SK-N-SH (cell line): ENCODE results near the gene RNU7-1. TPM values are rescaled to one million over a fixed set of nuclear protein-coding genes. Genes with fewer than 3 reads are reported as not detected.
A peak's percentile ranks its signal among the peaks of the same experiment; 100 is the strongest.

Experiments
- CTCF ChIA-PET: fragments of 300-600, 350-600 bp; formaldehyde crosslinking; extraction: SDS; loops from one replicate; lab custom pipeline; 2021; lab: Yijun Ruan, JAX
- POLR2A ChIA-PET: fragments of 350-600 bp; sonication (Branson Sonifier 250); formaldehyde crosslinking; extraction: SDS; loops from one replicate; lab custom pipeline; 2020; ENCODE audit warnings: antibody characterized with exemption, inconsistent platforms; lab: Yijun Ruan, JAX
- DNase-seq: peaks from one replicate; pipeline ENCODE4 v3.0.0; 2012
- H2AFZ ChIP-seq: fragments of 200-600 bp; sonication (generic); 2 replicates; pipeline ENCODE4 v1.8.1; 2016; ENCODE audit warnings: antibody characterized with exemption, mild to moderate bottlenecking, low read depth
- H3F3A ChIP-seq: fragments of 200-600 bp; sonication (generic); replicated peaks from 2 replicates; pipeline ENCODE3; 2016; ENCODE audit warnings: antibody characterized with exemption, mild to moderate bottlenecking; ENCODE audit not compliant: insufficient read depth
- H3K27ac ChIP-seq, 2 experiments: fragments of 200-500 bp in 1 of 2; fragments of 200-600 bp in 1 of 2; sonication (Bioruptor generic) in 1 of 2; sonication (generic), shearing (Covaris generic) in 1 of 2; 2 replicates each; pipeline versions ENCODE4 v1.5.1 to v1.6.1; 2014 to 2016; ENCODE audit warnings: low read depth in 2 of 2, inconsistent platforms in 1 of 2, low read length in 1 of 2, mild to moderate bottlenecking in 1 of 2, mixed read lengths in 1 of 2
- H3K27me3 ChIP-seq: fragments of 200-600 bp; sonication (generic), shearing (Covaris generic); 2 replicates; pipeline ENCODE4 v1.6.1; 2016; ENCODE audit warnings: mixed run types; ENCODE audit not compliant: insufficient read depth
- H3K36me3 ChIP-seq, 2 experiments: fragments of 200-500 bp in 1 of 2; fragments of 200-600 bp in 1 of 2; sonication (Bioruptor generic) in 1 of 2; sonication (generic) in 1 of 2; replicated peaks in 1 of 2; 2 replicates each; pipeline versions ENCODE3 to v1.5.1; 2014 to 2016; ENCODE audit warnings: low read length in 1 of 2, mild to moderate bottlenecking in 1 of 2; ENCODE audit not compliant: insufficient read depth in 2 of 2, control insufficient read depth in 1 of 2
- H3K4me1 ChIP-seq, 2 experiments: fragments of 200-500 bp in 1 of 2; fragments of 200-600 bp in 1 of 2; sonication (Bioruptor generic) in 1 of 2; sonication (generic), shearing (Covaris generic) in 1 of 2; 2 replicates each; pipeline versions ENCODE4 v1.5.1 to v1.6.1; 2014 to 2016; ENCODE audit warnings: low read depth in 1 of 2, low read length in 1 of 2, mixed run types in 1 of 2; ENCODE audit not compliant: insufficient read depth in 2 of 2, control insufficient read depth in 1 of 2
- H3K4me2 ChIP-seq: fragments of 200-600 bp; sonication (generic), shearing (Covaris generic); 2 replicates; pipeline ENCODE4 v1.6.1; 2017; ENCODE audit warnings: mixed run types
- H3K4me3 ChIP-seq, 2 experiments: fragments of 200-500 bp in 1 of 2; fragments of 200-600 bp in 1 of 2; sonication (Bioruptor generic) in 1 of 2; sonication (generic), shearing (Covaris generic) in 1 of 2; 2 replicates each; pipeline versions ENCODE4 v1.5.1 to v1.8.1; 2014 to 2016; ENCODE audit warnings: low read depth in 2 of 2, inconsistent platforms in 1 of 2, low read length in 1 of 2, mild to moderate bottlenecking in 1 of 2, mixed read lengths in 1 of 2, moderate library complexity in 1 of 2
- H3K79me2 ChIP-seq: fragments of 200-600 bp; sonication (generic); 2 replicates; pipeline ENCODE4 v1.8.1; 2017; ENCODE audit warnings: mild to moderate bottlenecking; ENCODE audit not compliant: insufficient read depth
- H3K9ac ChIP-seq: fragments of 200-600 bp; sonication (generic); 2 replicates; pipeline ENCODE4 v1.6.1; 2017; ENCODE audit warnings: mixed run types
- H3K9me2 ChIP-seq: fragments of 200-600 bp; sonication (generic); 2 replicates; pipeline ENCODE4 v1.6.1; 2017; ENCODE audit warnings: mixed run types
- H3K9me3 ChIP-seq: fragments of 200-600 bp; sonication (generic); 2 replicates; pipeline ENCODE4 v1.6.1; 2017; ENCODE audit warnings: mixed run types, mild to moderate bottlenecking, moderate library complexity
- H4K20me1 ChIP-seq: fragments of 200-600 bp; sonication (generic); 2 replicates; pipeline ENCODE4 v1.6.1; 2017; ENCODE audit warnings: mild to moderate bottlenecking, mixed run types; ENCODE audit not compliant: insufficient read depth
- CHD2 ChIP-seq: fragments of 150-350 bp; IDR thresholded peaks from 2 replicates; pipeline ENCODE4 v1.6.1; 2018; ENCODE audit warnings: low read length; ENCODE audit not compliant: partially characterized antibody
- EP300 ChIP-seq, 2 experiments: IDR thresholded peaks; 2 replicates each; pipeline versions ENCODE4 v1.4.0 to v1.6.1; 2012; ENCODE audit warnings: borderline replicate concordance in 1 of 2, low read depth in 1 of 2, low read length in 1 of 2
- FOSL2 ChIP-seq: IDR thresholded peaks from 2 replicates; pipeline ENCODE4 v1.4.0; 2012; ENCODE audit warnings: low read depth, mild to moderate bottlenecking, moderate library complexity, borderline replicate concordance
- GABPA ChIP-seq: IDR thresholded peaks from 2 replicates; pipeline ENCODE4 v1.4.0; 2012; ENCODE audit warnings: low read depth, mild to moderate bottlenecking
- JUND ChIP-seq: IDR thresholded peaks from 2 replicates; pipeline ENCODE4 v1.4.0; 2012
- MXI1 ChIP-seq: IDR thresholded peaks from 2 replicates; pipeline ENCODE4 v1.6.1; 2012; ENCODE audit warnings: mild to moderate bottlenecking, low read depth, low read length, improper control_type of control experiment
- RFX5 ChIP-seq: IDR thresholded peaks from 2 replicates; pipeline ENCODE4 v1.6.1; 2012; ENCODE audit warnings: mild to moderate bottlenecking, improper control_type of control experiment, low read length
- TAF1 ChIP-seq: IDR thresholded peaks from 2 replicates; pipeline ENCODE4 v1.6.1; 2012; ENCODE audit warnings: low read depth, mild to moderate bottlenecking, low read length, moderate library complexity, borderline replicate concordance
- TCF12 ChIP-seq: IDR thresholded peaks from 2 replicates; pipeline ENCODE4 v1.4.0; 2012
- TEAD4 ChIP-seq: IDR thresholded peaks from 2 replicates; pipeline ENCODE4 v1.4.0; 2012; ENCODE audit warnings: mild to moderate bottlenecking, borderline replicate concordance; ENCODE audit not compliant: insufficient read depth
- WGBS: methylation state at CpG from one replicate; pipeline ENCODE4 v1.1.6; 2017; ENCODE audit warnings: low lambda C conversion rate; 5-methylcytosine and 5-hydroxymethylcytosine counted together
- polyA plus RNA-seq, 3 experiments: library from polyadenylated mRNA; depleted of rRNA; stranded (reverse); fragments of >200 nt; gene quantifications; 2 replicates each; pipeline ENCODE4 v1.2.3, GENCODE V29; 2012
- TF ChIP-seq, protein P1 (sequence below): IDR thresholded peaks from 2 replicates; pipeline ENCODE4 v1.6.1; 2012; ENCODE audit warnings: mild to moderate bottlenecking, low read depth, low read length, moderate library complexity
- TF ChIP-seq, protein P2 (sequence below): IDR thresholded peaks from 2 replicates; pipeline ENCODE4; 2012
- TF ChIP-seq, protein P3 (sequence below): fragments of 200-600 bp; sonication (generic); IDR thresholded peaks from 2 replicates; pipeline ENCODE4 v1.6.1; 2017; ENCODE audit warnings: antibody characterized with exemption, mild to moderate bottlenecking, moderate library complexity

RNU7-1 gene
- polyA plus RNA-seq, 1 of the 3 experiments (the other 2 are of a cell fraction), result not detected

DNA sequence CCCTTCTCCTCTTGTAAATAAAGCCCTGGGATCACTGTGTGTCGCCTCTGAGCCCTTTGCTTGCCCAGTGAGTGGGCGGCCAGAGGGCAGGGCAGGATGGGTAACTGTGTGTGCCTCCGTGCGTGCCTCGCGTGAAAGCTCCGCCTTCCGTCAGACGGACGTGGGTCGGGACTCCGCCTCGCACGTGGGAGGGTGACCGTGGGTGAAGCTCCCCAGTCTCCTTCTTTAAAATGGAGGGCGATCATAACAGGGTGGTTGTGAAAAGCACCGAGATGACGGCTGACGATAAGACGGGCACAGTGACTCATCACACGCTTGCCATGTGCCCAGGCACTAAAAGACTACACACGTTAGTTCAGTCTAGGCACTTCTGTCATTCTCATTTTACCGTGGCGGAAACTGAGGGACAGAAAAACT, 17.7 kb downstream of the RNU7-1 start:
- peak overlapping the region; percentile 86; the same call in 1 of the 2 replicates for H2AFZ ChIP-seq
- peak; percentile 34 for DNase-seq
- TF ChIP-seq JUND (no peak), MXI1 (no peak), TEAD4 (no peak), TCF12 (no peak), EP300 (IDR thresholded peaks at IDR 0.05; ENCODE audit: borderline replicate concordance in 1 of 2, low read depth in 1 of 2, low read length in 1 of 2) (no peak), TAF1 (no peak), FOSL2 (no peak), CHD2 (no peak), GABPA (no peak), RFX5 (no peak)
- TF ChIP-seq, protein P1, sequence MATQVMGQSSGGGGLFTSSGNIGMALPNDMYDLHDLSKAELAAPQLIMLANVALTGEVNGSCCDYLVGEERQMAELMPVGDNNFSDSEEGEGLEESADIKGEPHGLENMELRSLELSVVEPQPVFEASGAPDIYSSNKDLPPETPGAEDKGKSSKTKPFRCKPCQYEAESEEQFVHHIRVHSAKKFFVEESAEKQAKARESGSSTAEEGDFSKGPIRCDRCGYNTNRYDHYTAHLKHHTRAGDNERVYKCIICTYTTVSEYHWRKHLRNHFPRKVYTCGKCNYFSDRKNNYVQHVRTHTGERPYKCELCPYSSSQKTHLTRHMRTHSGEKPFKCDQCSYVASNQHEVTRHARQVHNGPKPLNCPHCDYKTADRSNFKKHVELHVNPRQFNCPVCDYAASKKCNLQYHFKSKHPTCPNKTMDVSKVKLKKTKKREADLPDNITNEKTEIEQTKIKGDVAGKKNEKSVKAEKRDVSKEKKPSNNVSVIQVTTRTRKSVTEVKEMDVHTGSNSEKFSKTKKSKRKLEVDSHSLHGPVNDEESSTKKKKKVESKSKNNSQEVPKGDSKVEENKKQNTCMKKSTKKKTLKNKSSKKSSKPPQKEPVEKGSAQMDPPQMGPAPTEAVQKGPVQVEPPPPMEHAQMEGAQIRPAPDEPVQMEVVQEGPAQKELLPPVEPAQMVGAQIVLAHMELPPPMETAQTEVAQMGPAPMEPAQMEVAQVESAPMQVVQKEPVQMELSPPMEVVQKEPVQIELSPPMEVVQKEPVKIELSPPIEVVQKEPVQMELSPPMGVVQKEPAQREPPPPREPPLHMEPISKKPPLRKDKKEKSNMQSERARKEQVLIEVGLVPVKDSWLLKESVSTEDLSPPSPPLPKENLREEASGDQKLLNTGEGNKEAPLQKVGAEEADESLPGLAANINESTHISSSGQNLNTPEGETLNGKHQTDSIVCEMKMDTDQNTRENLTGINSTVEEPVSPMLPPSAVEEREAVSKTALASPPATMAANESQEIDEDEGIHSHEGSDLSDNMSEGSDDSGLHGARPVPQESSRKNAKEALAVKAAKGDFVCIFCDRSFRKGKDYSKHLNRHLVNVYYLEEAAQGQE, result no peak
- TF ChIP-seq, protein P2, sequence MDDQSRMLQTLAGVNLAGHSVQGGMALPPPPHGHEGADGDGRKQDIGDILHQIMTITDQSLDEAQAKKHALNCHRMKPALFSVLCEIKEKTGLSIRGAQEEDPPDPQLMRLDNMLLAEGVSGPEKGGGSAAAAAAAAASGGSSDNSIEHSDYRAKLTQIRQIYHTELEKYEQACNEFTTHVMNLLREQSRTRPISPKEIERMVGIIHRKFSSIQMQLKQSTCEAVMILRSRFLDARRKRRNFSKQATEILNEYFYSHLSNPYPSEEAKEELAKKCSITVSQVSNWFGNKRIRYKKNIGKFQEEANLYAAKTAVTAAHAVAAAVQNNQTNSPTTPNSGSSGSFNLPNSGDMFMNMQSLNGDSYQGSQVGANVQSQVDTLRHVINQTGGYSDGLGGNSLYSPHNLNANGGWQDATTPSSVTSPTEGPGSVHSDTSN, result no peak
- TF ChIP-seq, protein P3, sequence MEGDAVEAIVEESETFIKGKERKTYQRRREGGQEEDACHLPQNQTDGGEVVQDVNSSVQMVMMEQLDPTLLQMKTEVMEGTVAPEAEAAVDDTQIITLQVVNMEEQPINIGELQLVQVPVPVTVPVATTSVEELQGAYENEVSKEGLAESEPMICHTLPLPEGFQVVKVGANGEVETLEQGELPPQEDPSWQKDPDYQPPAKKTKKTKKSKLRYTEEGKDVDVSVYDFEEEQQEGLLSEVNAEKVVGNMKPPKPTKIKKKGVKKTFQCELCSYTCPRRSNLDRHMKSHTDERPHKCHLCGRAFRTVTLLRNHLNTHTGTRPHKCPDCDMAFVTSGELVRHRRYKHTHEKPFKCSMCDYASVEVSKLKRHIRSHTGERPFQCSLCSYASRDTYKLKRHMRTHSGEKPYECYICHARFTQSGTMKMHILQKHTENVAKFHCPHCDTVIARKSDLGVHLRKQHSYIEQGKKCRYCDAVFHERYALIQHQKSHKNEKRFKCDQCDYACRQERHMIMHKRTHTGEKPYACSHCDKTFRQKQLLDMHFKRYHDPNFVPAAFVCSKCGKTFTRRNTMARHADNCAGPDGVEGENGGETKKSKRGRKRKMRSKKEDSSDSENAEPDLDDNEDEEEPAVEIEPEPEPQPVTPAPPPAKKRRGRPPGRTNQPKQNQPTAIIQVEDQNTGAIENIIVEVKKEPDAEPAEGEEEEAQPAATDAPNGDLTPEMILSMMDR, result no peak
- H3K4me2 ChIP-seq, result no peak overlapping the region
- POLR2A ChIA-PET, result interaction anchor here (1.6 to 6.8 kb wide), 2 partner anchors 16 to 40 kb away, joined by 3 to 62 read pairs; partner anchors contain the start of genes C12orf57 and RNU7-1
- H3K79me2 ChIP-seq, result no peaks in the 10 kb centered on the region
- peaks cover 4 to 20% of the 10 kb centered on the region in 2 experiments for H3K36me3 ChIP-seq
- no peaks in the 10 kb centered on the region for H3K27me3 ChIP-seq
- CTCF ChIA-PET, result interaction anchor here (0.6 to 8.0 kb wide), 10 partner anchors 8 to 148 kb away, joined by 3 to 114 read pairs (median 4); partner anchors contain the start of genes C12orf57, ENO2 and RNU7-1
- no peaks in the 10 kb centered on the region for H3K9me3 ChIP-seq
- WGBS, result 74% methylated on average over 23 of the region's 24 CpGs
- H3K4me1 ChIP-seq, result peaks cover 0 to 8% of the 10 kb centered on the region in 2 experiments; a peak in 2 of 4 replicates
- H4K20me1 ChIP-seq, result no peaks in the 10 kb centered on the region
- H3K27ac ChIP-seq, result no peak overlapping the region
- H3F3A ChIP-seq, result peaks cover 19% of the 10 kb centered on the region
- no peaks in the 10 kb centered on the region for H3K9me2 ChIP-seq
- no peak overlapping the region for H3K9ac ChIP-seq
- no peak overlapping the region for H3K4me3 ChIP-seq
